ENCODE data around the gene SLC18A3.
A peak's percentile ranks its signal among the peaks of the same experiment; 100 is the strongest.

Gene SLC18A3

GRCh38 chr10:49596836-49597235 lies 13.3 kb upstream of the SLC18A3 start:
- DNase-seq: no peak

DNA sequence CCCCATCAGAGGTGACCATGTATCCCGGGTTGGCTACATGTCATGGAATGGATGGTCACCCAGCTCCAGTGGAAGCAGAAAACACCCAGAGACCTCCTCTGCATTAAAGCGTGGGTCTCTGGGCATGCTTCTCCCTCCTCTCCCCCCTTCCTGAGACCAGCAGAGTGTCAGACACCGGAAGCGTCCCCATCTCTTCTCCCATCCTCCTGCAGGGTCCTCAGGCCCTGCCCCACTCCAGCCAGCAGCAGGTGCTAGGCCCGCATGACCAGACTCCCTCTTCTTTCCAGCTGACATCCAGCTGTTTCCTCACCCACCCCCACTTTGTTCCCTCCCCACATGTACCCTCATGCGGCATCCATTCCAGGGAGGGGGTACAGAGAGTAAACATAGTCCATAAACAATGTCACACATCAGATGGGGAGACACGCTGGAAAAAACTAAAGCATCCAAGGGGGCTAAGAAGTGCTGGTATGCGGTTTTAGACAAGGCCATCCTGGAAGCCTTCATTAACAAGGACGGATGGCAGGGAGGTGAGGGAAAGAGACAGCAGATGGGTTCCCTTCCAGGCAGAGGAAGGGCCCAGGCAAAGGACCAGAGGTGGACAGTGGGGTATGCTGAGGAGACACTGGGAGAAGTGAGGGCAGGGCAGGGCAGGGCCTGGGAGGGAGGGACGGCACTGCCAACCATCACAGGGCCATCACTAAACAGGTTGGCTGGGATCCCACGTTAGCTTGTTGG lies 12.5 kb upstream of the SLC18A3 start:
- DNase-seq: no peak

DNA sequence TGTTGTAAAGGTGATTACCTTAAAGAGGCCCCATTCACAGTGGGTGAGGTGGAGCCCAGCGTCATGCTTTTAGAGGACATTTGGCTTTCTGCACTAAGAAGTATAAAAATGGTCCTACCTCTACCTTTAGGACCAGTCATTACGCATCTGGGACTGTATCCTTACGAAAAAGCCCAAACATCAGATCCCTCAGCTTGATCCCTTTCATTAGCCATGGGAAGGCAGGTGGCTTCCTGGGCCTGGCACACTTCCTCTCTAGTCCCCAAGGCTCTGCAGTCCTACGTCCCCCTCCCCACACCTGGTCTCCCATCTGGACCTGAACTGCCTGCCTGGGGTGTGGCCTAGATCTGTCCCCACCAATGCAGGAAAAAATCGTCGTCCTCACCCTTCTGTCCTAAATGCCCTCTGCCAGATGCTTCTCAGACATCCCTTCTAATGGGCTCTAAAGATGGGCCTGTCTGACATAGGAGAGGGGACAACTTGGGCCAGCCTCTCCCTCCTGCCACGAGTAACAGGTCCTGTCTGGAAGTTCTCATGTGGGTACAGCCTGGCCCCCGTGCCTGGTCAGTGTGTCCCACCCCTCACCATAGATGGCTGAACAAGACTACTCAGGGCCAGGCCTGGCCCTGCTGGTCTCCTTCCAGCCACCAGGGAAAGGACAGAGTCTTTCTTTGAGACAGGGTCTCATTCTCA lies 11.8 kb upstream of the SLC18A3 start:
- DNase-seq: no peak

DNA sequence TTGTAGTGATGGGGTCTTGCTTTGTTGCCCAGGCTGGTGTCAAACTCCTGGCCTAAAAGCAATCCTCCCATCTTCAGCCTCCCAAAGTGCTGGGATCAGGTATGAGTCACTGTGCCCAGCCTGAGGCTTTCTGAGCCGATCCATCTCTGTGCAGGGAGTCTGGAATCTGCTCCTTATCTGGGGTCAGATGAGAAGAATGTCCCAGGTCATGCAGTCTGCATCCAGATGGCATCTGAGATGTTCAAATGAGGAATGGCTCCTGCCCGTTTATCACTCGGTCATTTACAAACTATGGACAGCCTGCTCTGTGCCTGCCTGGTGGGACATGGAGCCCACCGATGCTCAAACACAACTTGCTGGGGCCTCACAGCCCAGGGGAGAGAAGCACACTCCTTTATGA lies 11.1 kb upstream of the SLC18A3 start:
- no peak for DNase-seq

GRCh38 chr10:49599546-49599945 lies 10.6 kb upstream of the SLC18A3 start:
- DNase-seq: no peak

GRCh38 chr10:49600046-49600445 lies 10.1 kb upstream of the SLC18A3 start:
- DNase-seq: no peak

DNA sequence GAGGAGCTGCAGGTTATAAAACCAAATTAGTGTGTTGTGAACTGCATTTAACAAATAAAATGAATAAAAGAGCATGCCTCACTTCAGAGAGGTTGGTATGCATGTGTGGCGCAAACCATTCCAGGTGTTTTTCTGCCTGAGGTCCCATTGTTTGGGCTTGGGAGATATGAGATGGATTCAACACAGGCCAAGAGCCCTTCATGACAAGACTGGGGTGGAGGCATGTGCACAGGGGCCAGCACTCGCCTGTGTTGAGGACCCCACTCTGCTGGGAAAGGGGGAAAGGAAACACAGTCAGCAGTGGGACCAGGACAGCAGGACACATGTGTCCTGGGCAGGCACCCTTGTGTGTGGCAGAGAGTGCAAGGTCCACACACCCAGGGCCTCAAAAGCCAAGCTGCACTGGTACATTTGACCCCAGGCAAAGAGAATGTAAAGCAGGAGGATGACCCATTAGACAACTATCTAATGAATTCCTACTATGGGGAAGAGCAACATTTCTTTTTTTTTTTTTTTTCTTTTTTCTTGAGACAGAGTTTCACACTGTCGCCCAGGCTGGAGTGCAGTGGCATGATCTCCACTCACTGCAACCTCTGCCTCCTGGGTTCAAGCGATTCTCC lies 9.2 kb upstream of the SLC18A3 start:
- no peak for DNase-seq

- peak; percentile 71 for DNase-seq
Measured at GRCh38 chr10:49601857-49602256, 8.3 kb upstream of the SLC18A3 start.

DNA sequence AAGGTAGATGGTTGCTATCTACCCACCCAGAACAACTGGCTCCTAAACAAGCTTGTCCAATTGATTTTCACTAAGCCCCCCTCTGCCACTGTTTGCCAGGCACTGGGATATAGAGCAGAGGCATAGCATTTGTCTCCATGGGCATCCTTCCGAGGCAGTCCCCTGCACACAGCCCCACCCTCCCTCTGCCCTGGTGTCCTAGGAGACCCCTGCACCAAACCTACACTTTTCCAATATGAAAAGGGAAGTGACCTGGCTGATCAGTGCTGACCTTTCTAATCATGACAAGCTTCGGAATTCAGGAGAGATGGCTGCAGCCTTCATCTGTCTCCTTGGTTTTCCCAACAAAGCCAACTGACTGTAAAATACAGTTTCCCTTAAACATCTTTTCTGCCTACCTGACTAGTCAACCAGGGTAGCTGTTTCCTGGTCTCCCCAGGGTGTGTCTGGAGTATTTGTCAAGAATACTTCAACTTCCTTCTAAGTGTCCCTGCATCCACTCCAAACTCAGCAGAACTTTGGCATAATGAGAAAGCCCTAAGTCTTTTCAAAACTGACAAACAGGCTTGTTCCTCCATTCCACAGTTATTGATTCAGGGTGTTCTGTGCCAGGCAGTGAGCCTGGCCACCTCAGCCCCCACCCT lies 7.6 kb upstream of the SLC18A3 start:
- peak; percentile 81 for DNase-seq

GRCh38 chr10:49605216-49605938 lies 4.7 kb upstream of the SLC18A3 start:
- peak; percentile 75 for DNase-seq

DNA sequence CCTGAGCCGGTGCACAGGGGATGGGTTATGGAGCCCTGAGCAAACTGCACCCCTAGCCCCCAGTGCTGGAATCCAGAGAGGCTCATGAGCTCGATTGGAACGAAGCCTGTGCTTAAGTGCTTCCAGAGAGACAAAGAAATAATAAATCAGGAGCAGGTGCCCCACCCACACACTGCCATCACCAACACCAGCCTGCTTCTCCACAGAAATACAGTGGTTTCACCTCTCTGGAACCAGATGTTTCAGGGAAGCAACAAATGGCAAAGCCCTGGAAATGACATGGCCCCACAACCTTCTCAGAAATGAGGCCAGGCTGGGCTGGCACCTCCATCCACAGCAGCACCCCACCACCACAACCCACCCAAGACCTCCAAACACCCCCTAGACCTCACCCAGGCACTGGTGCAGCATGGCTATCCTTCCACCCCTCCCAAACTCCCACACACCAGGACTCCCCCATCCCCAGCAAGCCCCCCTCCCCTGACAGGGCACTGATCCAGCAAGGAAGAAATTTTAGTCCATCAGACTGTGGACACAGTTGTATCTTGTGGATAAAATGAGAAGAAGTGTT lies 4.1 kb upstream of the SLC18A3 start:
- peak; percentile 54 for DNase-seq

DNA sequence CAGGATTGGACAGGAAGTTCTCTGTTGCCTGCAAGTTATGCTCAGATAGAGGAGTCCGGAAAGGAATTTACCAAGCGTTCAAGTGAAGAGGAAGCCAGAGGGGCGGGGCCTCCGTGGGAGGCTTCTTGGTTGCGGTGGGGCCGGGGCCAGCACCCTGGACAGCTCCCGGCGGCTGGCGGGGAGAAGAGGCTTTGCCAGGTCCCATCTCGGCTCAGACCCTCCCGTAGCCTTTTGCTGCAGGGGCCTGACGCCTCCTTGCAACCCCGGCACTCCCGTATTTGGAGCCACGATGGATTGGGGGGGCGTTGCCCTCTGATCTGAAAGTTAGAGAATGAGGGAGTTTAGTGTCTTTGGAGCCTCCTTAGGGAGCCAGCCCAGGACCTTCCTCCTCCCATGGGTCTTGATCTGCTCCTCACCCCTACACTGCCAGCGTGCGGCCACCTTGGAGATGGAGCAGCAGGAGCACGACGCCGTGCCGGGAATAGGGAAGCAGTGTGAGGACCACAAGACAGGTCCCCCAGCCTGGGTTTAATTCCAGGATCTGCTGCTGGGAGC lies 3.1 kb upstream of the SLC18A3 start:
- no peak for DNase-seq

GRCh38 chr10:49608166-49609005 lies 1.7 kb upstream of the SLC18A3 start:
- DNase-seq: peak; percentile 81

DNA sequence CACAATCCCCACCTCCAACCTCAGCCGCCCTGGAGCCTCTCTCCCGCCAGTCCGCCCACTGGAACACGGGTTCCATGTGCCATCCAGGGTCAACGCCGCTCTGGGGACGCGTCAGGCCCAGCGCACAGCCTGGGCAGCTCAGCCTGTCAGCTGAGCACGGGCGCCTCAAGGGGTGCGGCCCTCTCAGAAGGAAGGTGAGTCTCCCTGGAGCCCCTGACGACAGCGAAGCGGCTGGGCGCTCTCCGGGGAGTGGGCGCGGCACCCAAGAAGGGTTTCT lies 1.2 kb upstream of the SLC18A3 start:
- no peak for DNase-seq

GRCh38 chr10:49609283-49610113 lies 612 bp upstream of the SLC18A3 start:
- peak; percentile 38 for DNase-seq

- DNase-seq: no peak
Measured at GRCh38 chr10:49610458-49611165, 502 bp downstream of the SLC18A3 start.

DNA sequence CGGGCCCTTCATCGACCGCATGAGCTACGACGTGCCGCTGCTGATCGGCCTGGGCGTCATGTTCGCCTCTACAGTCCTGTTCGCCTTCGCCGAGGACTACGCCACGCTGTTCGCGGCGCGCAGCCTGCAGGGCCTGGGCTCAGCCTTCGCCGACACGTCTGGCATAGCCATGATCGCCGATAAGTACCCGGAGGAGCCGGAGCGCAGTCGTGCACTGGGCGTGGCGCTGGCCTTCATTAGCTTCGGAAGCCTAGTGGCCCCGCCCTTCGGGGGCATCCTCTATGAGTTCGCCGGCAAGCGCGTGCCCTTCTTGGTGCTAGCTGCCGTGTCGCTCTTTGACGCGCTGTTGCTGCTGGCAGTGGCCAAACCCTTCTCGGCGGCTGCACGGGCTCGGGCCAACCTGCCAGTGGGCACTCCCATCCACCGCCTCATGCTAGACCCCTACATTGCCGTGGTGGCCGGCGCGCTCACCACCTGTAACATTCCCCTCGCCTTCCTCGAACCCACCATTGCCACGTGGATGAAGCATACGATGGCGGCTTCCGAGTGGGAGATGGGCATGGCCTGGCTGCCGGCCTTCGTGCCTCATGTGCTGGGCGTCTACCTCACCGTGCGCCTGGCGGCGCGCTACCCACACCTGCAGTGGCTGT lies 1.2 kb downstream of the SLC18A3 start:
- peak; percentile 16 for DNase-seq

DNA sequence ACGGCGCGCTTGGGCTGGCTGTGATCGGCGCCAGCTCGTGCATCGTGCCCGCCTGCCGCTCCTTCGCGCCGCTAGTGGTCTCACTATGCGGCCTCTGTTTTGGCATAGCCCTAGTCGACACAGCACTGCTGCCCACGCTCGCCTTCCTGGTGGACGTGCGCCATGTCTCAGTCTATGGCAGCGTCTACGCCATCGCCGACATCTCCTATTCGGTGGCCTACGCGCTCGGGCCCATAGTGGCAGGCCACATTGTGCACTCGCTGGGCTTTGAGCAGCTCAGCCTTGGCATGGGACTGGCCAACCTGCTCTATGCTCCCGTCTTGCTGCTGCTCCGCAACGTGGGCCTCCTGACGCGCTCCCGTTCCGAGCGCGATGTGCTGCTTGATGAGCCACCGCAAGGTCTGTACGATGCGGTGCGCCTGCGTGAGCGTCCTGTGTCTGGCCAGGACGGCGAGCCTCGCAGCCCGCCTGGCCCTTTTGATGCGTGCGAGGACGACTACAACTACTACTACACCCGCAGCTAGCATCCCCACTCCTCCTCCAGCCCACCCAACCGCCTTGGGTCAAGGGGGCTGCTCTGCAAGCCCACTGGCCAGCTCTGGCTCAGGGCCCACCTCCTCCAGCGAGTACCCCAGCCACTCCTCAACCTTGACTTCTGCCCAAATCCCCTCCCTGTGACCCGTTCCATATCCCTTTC lies 1.9 kb downstream of the SLC18A3 start:
- DNase-seq: no peak
